ENCODE results near the gene RPL28.

Gene RPL28

GRCh38 chr19:55353803-55354697 is 31.7 kb upstream of the RPL28 start:
- no peak for DNase-seq (ENCODE audit: low read depth)

- no peak for DNase-seq (ENCODE audit: low read depth)
Measured at GRCh38 chr19:55354698-55355212, 31.0 kb upstream of the RPL28 start, which contains the start of gene COX6B2. TSS of gene COX6B2 (minus strand) at chr19:55354719. CDS start at chr19:55354521, 198 bp downstream.

- no peak for DNase-seq (ENCODE audit: low read depth)
Measured at GRCh38 chr19:55355213-55355821, 30.4 kb upstream of the RPL28 start.

GRCh38 chr19:55358493-55358892 is 27.2 kb upstream of the RPL28 start:
- no peak for DNase-seq (ENCODE audit: low read depth)

GRCh38 chr19:55358943-55359908 is 26.5 kb upstream of the RPL28 start:
- no peak for DNase-seq (ENCODE audit: low read depth)

GRCh38 chr19:55360902-55361301 is 24.8 kb upstream of the RPL28 start:
- no peak for DNase-seq (ENCODE audit: low read depth)

- DNase-seq (ENCODE audit: low read depth), result no peak
Measured at GRCh38 chr19:55362174-55362989, 23.4 kb upstream of the RPL28 start.

GRCh38 chr19:55362990-55363716 is 22.6 kb upstream of the RPL28 start, which contains the start of gene GARIN5B:
TSS of gene GARIN5B (minus strand) at chr19:55363260. CDS start at chr19:55363066, 194 bp downstream.
- no peak for DNase-seq (ENCODE audit: low read depth)

- no peak for DNase-seq (ENCODE audit: low read depth)
Measured at GRCh38 chr19:55365245-55365644, 20.5 kb upstream of the RPL28 start.

- no peak for DNase-seq (ENCODE audit: low read depth)
Measured at GRCh38 chr19:55365964-55366363, 19.8 kb upstream of the RPL28 start.

GRCh38 chr19:55366790-55367189 is 18.9 kb upstream of the RPL28 start:
- DNase-seq (ENCODE audit: low read depth), result no peak

GRCh38 chr19:55368106-55368505 is 17.6 kb upstream of the RPL28 start:
- no peak for DNase-seq (ENCODE audit: low read depth)

- no peak for DNase-seq (ENCODE audit: low read depth)
Measured at GRCh38 chr19:55368701-55369563, 16.8 kb upstream of the RPL28 start.

GRCh38 chr19:55369653-55370304 is 16.0 kb upstream of the RPL28 start:
- peak; percentile 55 for DNase-seq (ENCODE audit: low read depth)

GRCh38 chr19:55370305-55370988 is 15.3 kb upstream of the RPL28 start, which contains the start of gene IL11:
TSS of gene IL11 (minus strand) at chr19:55370463. CDS start at chr19:55370310, 153 bp downstream.
- DNase-seq (ENCODE audit: low read depth), result no peak

GRCh38 chr19:55372316-55373081 is 13.2 kb upstream of the RPL28 start:
- DNase-seq (ENCODE audit: low read depth), result no peak

GRCh38 chr19:55373306-55373992 is 12.3 kb upstream of the RPL28 start:
- no peak for DNase-seq (ENCODE audit: low read depth)

All from GM04504 (cell line).